ENCODE measurements around the gene ACTMAP. TPM values are rescaled to one million over a fixed set of nuclear protein-coding genes. Genes with fewer than 3 reads are reported as not detected.

ACTMAP gene
- total RNA-seq, 4 donors from 2014 or later: 2.5 to 7.1 (median 4.3) TPM

DNA sequence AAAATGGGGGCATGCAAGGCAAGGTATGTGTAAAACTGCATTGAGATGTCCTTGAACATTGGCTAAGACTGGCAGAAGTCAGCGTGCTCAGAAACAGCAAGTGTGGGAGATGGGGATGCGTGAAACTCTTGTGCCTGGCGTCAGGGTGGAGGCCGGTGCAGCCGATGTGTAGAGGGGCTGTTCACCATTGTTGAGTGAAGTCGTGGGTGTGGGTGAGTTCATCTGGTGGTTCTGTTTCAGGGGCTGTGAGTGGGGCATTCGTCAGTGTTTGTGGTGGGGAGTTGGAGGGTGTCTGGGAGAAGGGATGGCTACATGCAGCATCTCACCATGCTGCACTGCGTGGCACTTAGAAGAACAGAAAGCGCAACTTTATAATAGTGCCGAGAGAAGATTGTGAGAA lies 13.7 kb upstream of the ACTMAP start:
- H3K9me3 ChIP-seq: no peaks in the 10 kb centered on the region
- no peak overlapping the region for H3K27ac ChIP-seq
- no peak for DNase-seq (ENCODE audit: low spot score in 2 of 2)
- TF ChIP-seq POLR2A (IDR thresholded peaks at IDR 0.05) (no peak), EP300 (IDR thresholded peaks at IDR 0.05) (no peak)
- TF ChIP-seq, protein P1, sequence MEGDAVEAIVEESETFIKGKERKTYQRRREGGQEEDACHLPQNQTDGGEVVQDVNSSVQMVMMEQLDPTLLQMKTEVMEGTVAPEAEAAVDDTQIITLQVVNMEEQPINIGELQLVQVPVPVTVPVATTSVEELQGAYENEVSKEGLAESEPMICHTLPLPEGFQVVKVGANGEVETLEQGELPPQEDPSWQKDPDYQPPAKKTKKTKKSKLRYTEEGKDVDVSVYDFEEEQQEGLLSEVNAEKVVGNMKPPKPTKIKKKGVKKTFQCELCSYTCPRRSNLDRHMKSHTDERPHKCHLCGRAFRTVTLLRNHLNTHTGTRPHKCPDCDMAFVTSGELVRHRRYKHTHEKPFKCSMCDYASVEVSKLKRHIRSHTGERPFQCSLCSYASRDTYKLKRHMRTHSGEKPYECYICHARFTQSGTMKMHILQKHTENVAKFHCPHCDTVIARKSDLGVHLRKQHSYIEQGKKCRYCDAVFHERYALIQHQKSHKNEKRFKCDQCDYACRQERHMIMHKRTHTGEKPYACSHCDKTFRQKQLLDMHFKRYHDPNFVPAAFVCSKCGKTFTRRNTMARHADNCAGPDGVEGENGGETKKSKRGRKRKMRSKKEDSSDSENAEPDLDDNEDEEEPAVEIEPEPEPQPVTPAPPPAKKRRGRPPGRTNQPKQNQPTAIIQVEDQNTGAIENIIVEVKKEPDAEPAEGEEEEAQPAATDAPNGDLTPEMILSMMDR (IDR thresholded peaks at IDR 0.05): no peak
- WGBS, 2 donors: 78 to 81% methylated on average over 10 of the region's 10 CpGs
- H3K27me3 ChIP-seq: no peaks in the 10 kb centered on the region
- H3K36me3 ChIP-seq: peaks cover 9 to 99% (median 70%) of the 10 kb centered on the region in 3 donors
- H3K4me1 ChIP-seq: no peaks in the 10 kb centered on the region
- H3K4me3 ChIP-seq: no peak overlapping the region

DNA sequence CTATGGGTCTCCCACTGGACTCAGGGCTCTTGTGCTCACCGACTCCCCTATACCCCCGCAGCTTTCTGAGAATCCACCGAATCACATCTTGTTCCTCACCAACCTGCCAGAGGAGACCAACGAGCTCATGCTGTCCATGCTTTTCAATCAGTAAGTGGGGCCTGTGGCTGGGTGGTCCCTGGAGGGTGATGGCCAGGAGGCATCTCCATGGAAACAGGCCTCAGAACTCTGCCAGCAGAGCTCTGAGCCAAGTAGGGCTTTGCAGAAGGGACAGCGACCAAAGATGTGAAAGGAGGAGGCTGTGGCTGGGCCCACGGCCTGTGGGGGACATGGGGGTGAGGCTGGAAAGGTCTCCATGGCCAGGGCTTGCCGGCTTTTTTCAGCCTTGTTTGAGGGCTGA lies 13.2 kb upstream of the ACTMAP start:
- Histone ChIP-seq H3K27ac (no peak overlapping the region), H3K27me3 (no peaks in the 10 kb centered on the region), H3K4me3 (no peak overlapping the region), H3K4me1 (no peaks in the 10 kb centered on the region), H3K9me3 (no peaks in the 10 kb centered on the region), H3K36me3 (peaks cover 9 to 99% (median 71%) of the 10 kb centered on the region in 3 donors)
- no peak for TF ChIP-seq POLR2A (IDR thresholded peaks at IDR 0.05)
- no peak for TF ChIP-seq EP300 (IDR thresholded peaks at IDR 0.05)
- TF ChIP-seq, protein P1 (IDR thresholded peaks at IDR 0.05): no peak
- WGBS, 2 donors: 88 to 92% methylated on average over 7 of the region's 7 CpGs
- no peak for DNase-seq (ENCODE audit: low spot score in 2 of 2)

DNA sequence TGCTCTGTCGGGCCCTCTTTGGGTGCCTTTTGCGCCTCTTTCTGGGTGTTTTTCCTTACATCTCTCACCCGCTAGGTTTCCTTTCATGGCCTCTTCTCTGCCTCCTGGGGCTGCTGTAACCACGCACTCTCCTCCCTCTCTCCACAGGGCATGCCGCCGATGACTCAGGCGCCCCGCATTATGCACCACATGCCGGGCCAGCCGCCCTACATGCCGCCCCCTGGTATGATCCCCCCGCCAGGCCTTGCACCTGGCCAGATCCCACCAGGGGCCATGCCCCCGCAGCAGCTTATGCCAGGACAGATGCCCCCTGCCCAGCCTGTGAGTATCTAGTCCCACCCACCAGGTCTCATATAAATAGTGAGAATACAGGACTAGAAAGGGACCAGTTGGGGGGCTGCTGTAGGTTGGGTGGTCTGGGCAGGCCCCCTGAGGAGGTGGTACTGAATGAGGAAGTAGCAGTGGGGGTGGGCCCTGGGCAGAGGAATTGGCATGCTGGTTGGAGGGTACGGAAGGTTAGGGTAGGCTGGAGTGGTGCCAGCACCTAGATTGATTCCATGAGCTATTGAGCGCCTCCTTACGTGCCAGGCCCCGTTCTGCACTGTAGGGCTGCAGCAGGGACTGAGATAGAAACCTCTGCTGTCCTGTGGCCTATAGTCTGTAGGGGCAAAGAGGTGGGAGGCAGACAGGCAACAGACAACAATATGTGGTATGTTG lies 12.6 kb upstream of the ACTMAP start:
- DNase-seq (ENCODE audit: low spot score in 2 of 2): no peak
- Histone ChIP-seq H3K9me3 (no peaks in the 10 kb centered on the region), H3K27me3 (no peaks in the 10 kb centered on the region), H3K4me1 (no peaks in the 10 kb centered on the region), H3K27ac (no peak overlapping the region), H3K4me3 (no peak overlapping the region), H3K36me3 (peaks cover 9 to 100% (median 73%) of the 10 kb centered on the region in 3 donors)
- 88 to 91% methylated on average over 17 of the region's 17 CpGs for WGBS, 2 donors
- no peak for TF ChIP-seq EP300 (IDR thresholded peaks at IDR 0.05)
- TF ChIP-seq, protein P1 (IDR thresholded peaks at IDR 0.05): no peak
- TF ChIP-seq POLR2A (IDR thresholded peaks at IDR 0.05): no peak

DNA sequence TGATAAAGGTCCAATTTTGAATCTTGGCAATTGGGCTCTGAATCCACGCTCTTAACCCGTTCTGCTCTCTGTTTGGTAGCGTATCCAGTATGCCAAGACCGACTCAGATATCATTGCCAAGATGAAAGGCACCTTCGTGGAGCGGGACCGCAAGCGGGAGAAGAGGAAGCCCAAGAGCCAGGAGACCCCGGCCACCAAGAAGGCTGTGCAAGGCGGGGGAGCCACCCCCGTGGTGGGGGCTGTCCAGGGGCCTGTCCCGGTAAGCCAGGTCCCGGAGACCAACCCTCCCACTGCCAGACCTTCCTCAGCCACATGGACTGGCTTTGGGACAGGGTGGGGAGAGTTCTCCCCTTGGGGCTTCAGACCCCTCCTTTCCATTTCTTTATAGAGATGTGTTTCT lies 9.1 kb upstream of the ACTMAP start:
- 90 to 91% methylated on average over 13 of the region's 13 CpGs for WGBS, 2 donors

DNA sequence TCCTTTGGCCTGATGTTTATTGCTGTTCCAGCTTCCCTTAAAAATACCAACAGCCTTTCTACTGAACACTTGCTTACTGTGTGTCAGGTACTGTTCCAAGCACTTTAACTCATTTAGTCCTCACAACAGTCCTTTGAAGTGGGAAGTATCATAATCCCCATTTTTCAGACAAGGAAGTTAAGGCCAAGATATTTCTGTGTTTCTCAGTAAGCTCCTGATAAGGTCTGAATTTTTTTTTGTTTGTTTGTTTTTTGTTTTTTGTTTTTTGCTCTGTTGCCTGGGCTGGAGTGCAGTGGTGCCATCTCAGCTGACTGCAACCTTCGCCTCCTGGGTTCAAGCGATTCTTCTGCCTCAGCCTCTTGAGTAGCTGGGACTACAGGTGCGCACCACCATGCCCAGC lies 8.2 kb upstream of the ACTMAP start:
- Histone ChIP-seq H3K4me3 (no peak overlapping the region), H3K4me1 (peaks cover 0 to 36% (median 18%) of the 10 kb centered on the region in 4 donors), H3K36me3 (peaks cover 9 to 93% (median 57%) of the 10 kb centered on the region in 3 donors), H3K9me3 (no peaks in the 10 kb centered on the region), H3K27me3 (no peaks in the 10 kb centered on the region), H3K27ac (no peak overlapping the region)
- TF ChIP-seq, protein P1 (IDR thresholded peaks at IDR 0.05): no peak
- TF ChIP-seq EP300 (IDR thresholded peaks at IDR 0.05): no peak
- no peak for TF ChIP-seq POLR2A (IDR thresholded peaks at IDR 0.05)
- no peak for DNase-seq (ENCODE audit: low spot score in 2 of 2)
- 97 to 100% methylated on average over 3 of the region's 3 CpGs for WGBS, 2 donors

More for the DNA sequence above, 9.1 kb upstream of the ACTMAP start:
- Histone ChIP-seq H3K27ac (no peak overlapping the region), H3K27me3 (no peaks in the 10 kb centered on the region), H3K36me3 (peaks cover 9 to 93% (median 63%) of the 10 kb centered on the region in 3 donors), H3K4me3 (no peak overlapping the region), H3K4me1 (peaks cover 0 to 27% (median 16%) of the 10 kb centered on the region in 4 donors), H3K9me3 (no peaks in the 10 kb centered on the region)
- TF ChIP-seq, protein P1 (IDR thresholded peaks at IDR 0.05): no peak
- no peak for TF ChIP-seq EP300 (IDR thresholded peaks at IDR 0.05)
- TF ChIP-seq POLR2A (IDR thresholded peaks at IDR 0.05): no peak
- DNase-seq (ENCODE audit: low spot score in 2 of 2): no peak
